ENCODE data around the gene CFAP74.
A peak's percentile ranks its signal among the peaks of the same experiment; 100 is the strongest.

Gene CFAP74

GRCh38 chr1:2045468-2046173 lies 42.0 kb upstream of the CFAP74 start:
- Histone ChIP-seq H3K4me3 (ENCODE audit: low read depth, low read length) (no peak overlapping the region), H3K27ac (no peak overlapping the region), H3K4me2 (ENCODE audit: low read length) (no peak overlapping the region), H3K79me2 (no peaks in the 10 kb centered on the region), H3K4me1 (no peaks in the 10 kb centered on the region), H3K9me3 (ENCODE audit: control insufficient read depth, low read length) (no peaks in the 10 kb centered on the region), H2AFZ (no peak overlapping the region), H3K36me3 (ENCODE audit: control insufficient read depth, insufficient read depth, low read length) (no peaks in the 10 kb centered on the region), H3K27me3 (ENCODE audit: control insufficient read depth, insufficient read depth, low read length) (no peaks in the 10 kb centered on the region), H3K9ac (no peak overlapping the region)
- TF ChIP-seq CTCF (IDR thresholded peaks at IDR 0.05), result no peak

GRCh38 chr1:2044510-2045319 lies 41.1 kb upstream of the CFAP74 start:
- Histone ChIP-seq H3K9me3 (ENCODE audit: control insufficient read depth, low read length) (no peaks in the 10 kb centered on the region), H3K4me2 (ENCODE audit: low read length) (peak overlapping the region; percentile 56), H3K27ac (no peak overlapping the region), H3K4me1 (no peaks in the 10 kb centered on the region), H2AFZ (peak overlapping the region; percentile 46), H3K9ac (no peak overlapping the region), H3K36me3 (ENCODE audit: control insufficient read depth, insufficient read depth, low read length) (no peaks in the 10 kb centered on the region), H3K4me3 (ENCODE audit: low read depth, low read length) (no peak overlapping the region), H3K27me3 (ENCODE audit: control insufficient read depth, insufficient read depth, low read length) (no peaks in the 10 kb centered on the region), H3K79me2 (no peaks in the 10 kb centered on the region)
- TF ChIP-seq CTCF (IDR thresholded peaks at IDR 0.05), result peak; percentile 48

GRCh38 chr1:2043886-2044285 lies 40.3 kb upstream of the CFAP74 start:
- H3K27me3 ChIP-seq (ENCODE audit: control insufficient read depth, insufficient read depth, low read length), result no peaks in the 10 kb centered on the region
- TF ChIP-seq CTCF (IDR thresholded peaks at IDR 0.05), result no peak
- H3K79me2 ChIP-seq, result no peaks in the 10 kb centered on the region
- no peaks in the 10 kb centered on the region for H3K4me1 ChIP-seq
- no peaks in the 10 kb centered on the region for H3K36me3 ChIP-seq (ENCODE audit: control insufficient read depth, insufficient read depth, low read length)
- no peak overlapping the region for H3K27ac ChIP-seq
- no peak overlapping the region for H3K9ac ChIP-seq
- H2AFZ ChIP-seq, result no peak overlapping the region
- H3K9me3 ChIP-seq (ENCODE audit: control insufficient read depth, low read length), result no peaks in the 10 kb centered on the region
- no peak overlapping the region for H3K4me3 ChIP-seq (ENCODE audit: low read depth, low read length)
- no peak overlapping the region for H3K4me2 ChIP-seq (ENCODE audit: low read length)

GRCh38 chr1:2042830-2043773 lies 39.5 kb upstream of the CFAP74 start:
- no peak overlapping the region for H2AFZ ChIP-seq
- no peak overlapping the region for H3K4me2 ChIP-seq (ENCODE audit: low read length)
- H3K4me1 ChIP-seq, result no peaks in the 10 kb centered on the region
- no peak for TF ChIP-seq CTCF (IDR thresholded peaks at IDR 0.05)
- no peaks in the 10 kb centered on the region for H3K9me3 ChIP-seq (ENCODE audit: control insufficient read depth, low read length)
- H3K9ac ChIP-seq, result no peak overlapping the region
- H3K27ac ChIP-seq, result no peak overlapping the region
- no peaks in the 10 kb centered on the region for H3K79me2 ChIP-seq
- no peak overlapping the region for H3K4me3 ChIP-seq (ENCODE audit: low read depth, low read length)
- H3K36me3 ChIP-seq (ENCODE audit: control insufficient read depth, insufficient read depth, low read length), result no peaks in the 10 kb centered on the region
- no peaks in the 10 kb centered on the region for H3K27me3 ChIP-seq (ENCODE audit: control insufficient read depth, insufficient read depth, low read length)

All from parathyroid adenoma (tissue), 2 donors.